Neural progenitor cell (in vitro differentiated cells): ENCODE data around the gene P3H2. TPM values are rescaled to one million over a fixed set of nuclear protein-coding genes. Genes with fewer than 3 reads are reported as not detected.
A peak's percentile ranks its signal among the peaks of the same experiment; 100 is the strongest.

Experiments
- DNase-seq: peaks from one replicate; pipeline ENCODE4 v3.0.0-alpha.2; 2016; ENCODE audit warnings: low spot score
- H2AFZ ChIP-seq: fragments of 200-600 bp; sonication (generic); replicated peaks from 2 replicates; pipeline ENCODE4 v1.6.1; 2016; ENCODE audit warnings: antibody characterized with exemption
- H3F3A ChIP-seq: fragments of 200-600 bp; sonication (generic); 2 replicates; pipeline ENCODE4 v1.6.1; 2016; ENCODE audit warnings: antibody characterized with exemption, low read depth
- H3K27ac ChIP-seq: fragments of 200-600 bp; sonication (generic); 2 replicates; pipeline ENCODE4 v1.5.1; 2016; ENCODE audit warnings: mild to moderate bottlenecking
- H3K27me3 ChIP-seq: fragments of 200-600 bp; sonication (generic); 2 replicates; pipeline ENCODE4 v1.6.1; 2016; ENCODE audit warnings: mild to moderate bottlenecking, moderate library complexity
- H3K36me3 ChIP-seq: fragments of 200-600 bp; sonication (generic); 2 replicates; pipeline ENCODE4 v1.5.1; 2016
- H3K4me1 ChIP-seq: fragments of 200-600 bp; sonication (generic); 2 replicates; pipeline ENCODE4 v1.6.1; 2016; ENCODE audit warnings: mixed run types
- H3K4me2 ChIP-seq: fragments of 200-600 bp; sonication (generic); 2 replicates; pipeline ENCODE4 v1.6.1; 2016
- H3K4me3 ChIP-seq: fragments of 200-600 bp; sonication (generic); 2 replicates; pipeline ENCODE4 v1.5.1; 2016
- H3K79me2 ChIP-seq: fragments of 200-600 bp; sonication (generic); 2 replicates; pipeline ENCODE4 v1.6.1; 2016; ENCODE audit warnings: low read depth
- H3K9ac ChIP-seq: fragments of 200-600 bp; sonication (generic); 2 replicates; pipeline ENCODE4 v1.6.1; 2016
- H3K9me3 ChIP-seq: fragments of 200-600 bp; sonication (generic); 2 replicates; pipeline ENCODE4 v1.5.1; 2016; ENCODE audit warnings: low read depth
- H4K20me1 ChIP-seq: fragments of 200-600 bp; sonication (generic); 2 replicates; pipeline ENCODE4 v1.6.1; 2016; ENCODE audit warnings: low read depth
- H3K27ac Mint-ChIP-seq: 3 replicates; pipeline ENCODE4 v1.8.0; 2021; ENCODE audit warnings: mixed read lengths
- H3K27me3 Mint-ChIP-seq: 2 replicates; pipeline ENCODE4 v1.8.0; 2022; ENCODE audit warnings: low read depth, mild to moderate bottlenecking, inconsistent platforms, moderate library complexity, mixed read lengths; ENCODE audit not compliant: insufficient read depth
- H3K36me3 Mint-ChIP-seq: 3 replicates; pipeline ENCODE4 v1.8.0; 2021; ENCODE audit warnings: mixed read lengths
- H3K4me1 Mint-ChIP-seq: 3 replicates; pipeline ENCODE4 v1.8.0; 2021; ENCODE audit warnings: mixed read lengths
- H3K4me3 Mint-ChIP-seq: 3 replicates; pipeline ENCODE4 v1.8.0; 2021; ENCODE audit warnings: mild to moderate bottlenecking, moderate library complexity, mixed read lengths
- H3K9me3 Mint-ChIP-seq: 3 replicates; pipeline ENCODE4 v1.8.0; 2020; ENCODE audit warnings: mixed read lengths
- EZH2 ChIP-seq: fragments of 200-600 bp; sonication (generic); IDR thresholded peaks from 2 replicates; pipeline ENCODE4 v1.6.1; 2017; ENCODE audit warnings: antibody characterized with exemption, mild to moderate bottlenecking, moderate library complexity
- EZH2phosphoT487 ChIP-seq: fragments of 200-600 bp; sonication (generic); IDR thresholded peaks from 2 replicates; pipeline ENCODE4 v1.6.1; 2017; ENCODE audit warnings: antibody characterized with exemption
- total RNA-seq: library from RNA; depleted of rRNA; stranded (reverse); fragments of >200 nt; gene quantifications from 2 replicates; pipeline ENCODE4 v1.2.3, GENCODE V29; 2015; ENCODE audit warnings: low replicate concordance
- TF ChIP-seq, protein P1 (sequence below): fragments of 200-600 bp; sonication (generic); IDR thresholded peaks from 2 replicates; pipeline ENCODE4 v1.5.1; 2017; ENCODE audit warnings: antibody characterized with exemption, mild to moderate bottlenecking

The P3H2 gene
- total RNA-seq, 1 donor from 2014 or later, result 21.4 TPM

DNA sequence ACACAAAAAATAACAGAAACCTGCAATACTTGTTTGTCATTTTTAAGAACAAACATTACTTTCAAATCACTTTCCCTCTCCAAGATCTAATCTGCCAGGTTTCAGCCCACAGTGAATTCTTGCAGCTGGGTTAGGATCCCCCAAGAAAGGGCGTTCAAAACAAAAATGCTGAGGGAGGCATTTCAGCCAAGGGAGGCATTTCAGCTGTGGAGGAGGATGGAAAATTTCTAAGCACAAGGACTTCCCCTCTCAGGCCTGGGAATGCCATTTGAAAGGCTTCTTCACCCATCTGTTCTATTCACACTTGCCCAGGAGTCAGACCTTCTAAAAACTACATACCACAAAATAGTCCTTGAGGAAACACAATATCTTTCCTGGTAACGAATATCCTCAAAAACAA, 69.1 kb downstream of the P3H2 start:
- peak; percentile 31 for DNase-seq
- no peak overlapping the region for H3K4me3 ChIP-seq
- Mint-ChIP-seq H3K27me3 (peaks cover 4% of the 10 kb centered on the region), H3K27ac (peak overlapping the region; percentile 11), H3K36me3 (no peaks in the 10 kb centered on the region), H3K4me1 (peaks cover 25% of the 10 kb centered on the region), H3K9me3 (no peaks in the 10 kb centered on the region), H3K4me3 (no peak overlapping the region)
- no peaks in the 10 kb centered on the region for H3K9me3 ChIP-seq
- peaks cover 28% of the 10 kb centered on the region for H3K4me1 ChIP-seq
- H3K36me3 ChIP-seq, result no peaks in the 10 kb centered on the region
- TF ChIP-seq EZH2 (no peak), EZH2phosphoT487 (no peak)
- TF ChIP-seq, protein P1, sequence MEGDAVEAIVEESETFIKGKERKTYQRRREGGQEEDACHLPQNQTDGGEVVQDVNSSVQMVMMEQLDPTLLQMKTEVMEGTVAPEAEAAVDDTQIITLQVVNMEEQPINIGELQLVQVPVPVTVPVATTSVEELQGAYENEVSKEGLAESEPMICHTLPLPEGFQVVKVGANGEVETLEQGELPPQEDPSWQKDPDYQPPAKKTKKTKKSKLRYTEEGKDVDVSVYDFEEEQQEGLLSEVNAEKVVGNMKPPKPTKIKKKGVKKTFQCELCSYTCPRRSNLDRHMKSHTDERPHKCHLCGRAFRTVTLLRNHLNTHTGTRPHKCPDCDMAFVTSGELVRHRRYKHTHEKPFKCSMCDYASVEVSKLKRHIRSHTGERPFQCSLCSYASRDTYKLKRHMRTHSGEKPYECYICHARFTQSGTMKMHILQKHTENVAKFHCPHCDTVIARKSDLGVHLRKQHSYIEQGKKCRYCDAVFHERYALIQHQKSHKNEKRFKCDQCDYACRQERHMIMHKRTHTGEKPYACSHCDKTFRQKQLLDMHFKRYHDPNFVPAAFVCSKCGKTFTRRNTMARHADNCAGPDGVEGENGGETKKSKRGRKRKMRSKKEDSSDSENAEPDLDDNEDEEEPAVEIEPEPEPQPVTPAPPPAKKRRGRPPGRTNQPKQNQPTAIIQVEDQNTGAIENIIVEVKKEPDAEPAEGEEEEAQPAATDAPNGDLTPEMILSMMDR, result no peak
- H3F3A ChIP-seq, result no peaks in the 10 kb centered on the region
- H3K4me2 ChIP-seq, result peak overlapping the region; percentile 9
- no peak overlapping the region for H3K9ac ChIP-seq
- no peaks in the 10 kb centered on the region for H3K79me2 ChIP-seq
- no peaks in the 10 kb centered on the region for H3K27me3 ChIP-seq
- no peak overlapping the region for H3K27ac ChIP-seq
- H4K20me1 ChIP-seq, result no peaks in the 10 kb centered on the region
- peak overlapping the region; percentile 55 for H2AFZ ChIP-seq

DNA sequence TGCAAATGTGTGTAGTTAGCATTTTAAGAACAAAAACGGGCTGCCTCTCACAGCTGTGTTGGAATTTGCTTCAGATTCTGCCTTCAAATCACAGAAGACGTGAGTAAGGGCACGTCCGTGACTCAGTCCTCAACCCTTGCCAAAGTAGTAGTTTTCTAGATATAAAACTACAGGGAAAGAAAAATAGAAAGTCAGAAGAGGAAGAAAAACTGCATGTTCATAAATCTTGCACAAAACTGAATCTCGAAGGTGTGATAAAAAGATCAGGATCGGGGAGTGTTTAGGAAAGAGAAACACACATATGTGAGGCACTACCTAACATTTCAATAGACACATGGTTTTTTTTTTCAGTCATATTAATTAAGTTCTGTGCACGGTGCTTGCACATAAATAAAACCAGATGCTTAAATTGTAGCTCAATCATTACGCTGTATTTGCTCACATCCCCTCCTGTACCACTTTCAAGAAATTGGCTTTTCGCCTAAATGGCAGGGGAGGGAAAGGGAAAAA, 71.7 kb downstream of the P3H2 start:
- Histone ChIP-seq H3K4me3 (no peak overlapping the region), H3F3A (no peaks in the 10 kb centered on the region), H3K4me1 (peaks cover 32% of the 10 kb centered on the region), H3K9me3 (no peaks in the 10 kb centered on the region), H3K4me2 (no peak overlapping the region), H3K27ac (no peak overlapping the region), H3K9ac (no peak overlapping the region), H2AFZ (peak overlapping the region; percentile 60), H3K27me3 (no peaks in the 10 kb centered on the region), H4K20me1 (no peaks in the 10 kb centered on the region), H3K36me3 (no peaks in the 10 kb centered on the region), H3K79me2 (no peaks in the 10 kb centered on the region)
- peaks cover 2% of the 10 kb centered on the region for H3K27me3 Mint-ChIP-seq
- peak overlapping the region; percentile 2 for H3K27ac Mint-ChIP-seq
- peaks cover 29% of the 10 kb centered on the region for H3K4me1 Mint-ChIP-seq
- no peak overlapping the region for H3K4me3 Mint-ChIP-seq
- H3K36me3 Mint-ChIP-seq, result no peaks in the 10 kb centered on the region
- no peaks in the 10 kb centered on the region for H3K9me3 Mint-ChIP-seq
- TF ChIP-seq EZH2phosphoT487 (no peak), EZH2 (no peak)
- TF ChIP-seq, protein P1, result no peak
- DNase-seq, result no peak

DNA sequence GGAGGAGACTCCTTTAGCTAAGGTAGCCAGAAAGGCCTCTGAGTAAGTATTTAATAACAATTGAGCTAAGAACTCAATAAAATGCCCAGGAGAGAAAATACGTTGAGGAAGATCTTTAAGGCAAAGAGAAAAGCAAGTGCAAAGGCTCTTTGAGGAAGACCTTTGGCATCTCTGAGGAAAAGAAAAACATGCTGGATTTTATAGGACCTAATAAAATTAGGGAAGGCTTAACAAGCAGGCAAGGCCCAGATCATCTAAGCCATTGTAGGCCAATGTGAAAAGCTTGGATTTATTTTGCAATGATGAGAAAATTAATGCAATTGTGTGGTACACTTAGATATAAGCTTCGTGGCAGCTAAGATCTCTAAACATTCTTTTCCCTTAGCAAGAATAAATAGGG, 75.7 kb downstream of the P3H2 start:
- no peaks in the 10 kb centered on the region for H3K9me3 ChIP-seq
- H3K9me3 Mint-ChIP-seq, result no peaks in the 10 kb centered on the region
- H3K36me3 Mint-ChIP-seq, result no peaks in the 10 kb centered on the region
- H3F3A ChIP-seq, result peaks cover 5% of the 10 kb centered on the region
- H3K27ac Mint-ChIP-seq, result no peak overlapping the region
- peaks cover 37% of the 10 kb centered on the region for H3K4me1 Mint-ChIP-seq
- H3K4me1 ChIP-seq, result peaks cover 41% of the 10 kb centered on the region
- H4K20me1 ChIP-seq, result no peaks in the 10 kb centered on the region
- DNase-seq, result no peak
- H3K4me3 ChIP-seq, result no peak overlapping the region
- no peaks in the 10 kb centered on the region for H3K79me2 ChIP-seq
- no peak for TF ChIP-seq EZH2
- TF ChIP-seq EZH2phosphoT487, result no peak
- TF ChIP-seq, protein P1, result no peak
- no peak overlapping the region for H3K9ac ChIP-seq
- no peak overlapping the region for H3K27ac ChIP-seq
- H3K27me3 ChIP-seq, result no peaks in the 10 kb centered on the region
- no peak overlapping the region for H2AFZ ChIP-seq
- H3K4me2 ChIP-seq, result no peak overlapping the region
- no peaks in the 10 kb centered on the region for H3K27me3 Mint-ChIP-seq
- no peaks in the 10 kb centered on the region for H3K36me3 ChIP-seq
- no peak overlapping the region for H3K4me3 Mint-ChIP-seq
